Testis (tissue), 3 donors: ENCODE data around the gene NBEAL1. TPM values are rescaled to one million over a fixed set of nuclear protein-coding genes. Genes with fewer than 3 reads are reported as not detected.
"Not testable (repeated sequence)": the region's sequence is repeated elsewhere in the genome, so short reads cannot be mapped to it uniquely, and the experiment has no call there.

Source experiments
- DNase-seq: peaks from one replicate; pipeline ENCODE4 v3.0.0-alpha.2; 2019
- H3K27ac ChIP-seq, 2 donors: fragments of 200-600 bp; sonication (generic); one replicate each; pipeline ENCODE4 v1.5.1; 2019
- H3K27me3 ChIP-seq: fragments of 200-600 bp; sonication (generic); one replicate; pipeline ENCODE4 v1.5.1; 2019
- H3K36me3 ChIP-seq: fragments of 200-600 bp; sonication (generic); one replicate; pipeline ENCODE4 v1.5.1; 2017; ENCODE audit warnings: low read depth; ENCODE audit errors: missing control alignments
- H3K4me1 ChIP-seq: fragments of 200-600 bp; sonication (generic); one replicate; pipeline ENCODE4 v1.5.1; 2019
- H3K4me3 ChIP-seq, 2 donors: fragments of 200-600 bp; sonication (generic); one replicate each; pipeline ENCODE4 v1.5.1; 2017 to 2019
- H3K9me3 ChIP-seq: fragments of 200-600 bp; sonication (generic); one replicate; pipeline ENCODE4 v1.5.1; 2017
- CTCF ChIP-seq, 3 experiments: fragments of 450-650 bp in 2 of 3; fragments of 200-600 bp in 1 of 3; sonication (generic) in 1 of 3; IDR thresholded peaks; one replicate each; pipeline ENCODE4 v1.5.1; 2016 to 2019; ENCODE audit warnings: antibody characterized with exemption in 3 of 3, mild to moderate bottlenecking in 2 of 3, moderate library complexity in 1 of 3
- POLR2A ChIP-seq: fragments of 450-650 bp; IDR thresholded peaks from one replicate; pipeline ENCODE4 v1.6.1; 2017; ENCODE audit warnings: antibody characterized with exemption, mild to moderate bottlenecking, moderate library complexity
- WGBS, 2 donors: methylation state at CpG; one replicate each; pipeline ENCODE4 v1.1.5; 2018; 5-methylcytosine and 5-hydroxymethylcytosine counted together
- intact Hi-C: fragments of 100-400 bp; cut with DNase I; formaldehyde crosslinking; loops from one replicate; pipeline ENCODE4 v1.15.1; 2023; ENCODE audit warnings: low total_unique reads
- polyA plus RNA-seq: library from polyadenylated mRNA; stranded (reverse); fragments of 350-450 nt; fragmentation: Illumina TruSeq; extraction: RNeasy Lipid Tissue Mini Kit (QIAGEN cat#74804); gene quantifications from one replicate; pipeline ENCODE4 v1.2.3, GENCODE V29; 2014; ENCODE audit warnings: low read depth, low replicate concordance; ENCODE audit not compliant: insufficient read depth
- total RNA-seq, 2 donors: library from RNA; depleted of rRNA; stranded (reverse); fragments of >200 nt; gene quantifications; one replicate each; pipeline ENCODE4 v1.2.3, GENCODE V29; 2016

The NBEAL1 gene
- total and polyA plus RNA-seq, 3 donors from 2014 or later, result 7.6 to 43.0 (median 37.0) TPM

- no peak overlapping the region for H3K4me3 ChIP-seq
- H3K36me3 ChIP-seq, result no peaks in the 10 kb centered on the region
Measured at GRCh38 chr2:203104273-203104672, 89.6 kb downstream of the NBEAL1 start.

GRCh38 chr2:203105996-203106395, 91.3 kb downstream of the NBEAL1 start:
- Histone ChIP-seq H3K36me3 (no peaks in the 10 kb centered on the region), H3K4me3 (no peak overlapping the region), H3K9me3 (no peaks in the 10 kb centered on the region), H3K27ac (peak overlapping the region in 1 of 2 donors; percentile 32), H3K4me1 (no peaks in the 10 kb centered on the region), H3K27me3 (no peaks in the 10 kb centered on the region)
- TF ChIP-seq POLR2A (no peak), CTCF (IDR thresholded peaks at IDR 0.05) (no peak)
- DNase-seq, result no peak
- intact Hi-C loops, result no loop called here

More at GRCh38 chr2:203104273-203104672, 89.6 kb downstream of the NBEAL1 start:
- DNase-seq, result no peak
- no peaks in the 10 kb centered on the region for H3K9me3 ChIP-seq
- intact Hi-C loops, result no loop called here
- H3K27ac ChIP-seq, result no peak overlapping the region
- H3K4me1 ChIP-seq, result no peaks in the 10 kb centered on the region
- TF ChIP-seq POLR2A, result no peak
- no peak for TF ChIP-seq CTCF (IDR thresholded peaks at IDR 0.05)
- no peaks in the 10 kb centered on the region for H3K27me3 ChIP-seq

- intact Hi-C loops, result not testable (repeated sequence)
- WGBS, 2 donors, result 65 to 73% methylated on average over 4 of the region's 4 CpGs
Measured at GRCh38 chr2:203110496-203110895, 95.8 kb downstream of the NBEAL1 start.

GRCh38 chr2:203112342-203112741, 97.7 kb downstream of the NBEAL1 start:
- Histone ChIP-seq H3K27ac (no peak overlapping the region), H3K27me3 (no peaks in the 10 kb centered on the region), H3K4me3 (no peak overlapping the region), H3K36me3 (no peaks in the 10 kb centered on the region), H3K9me3 (no peaks in the 10 kb centered on the region), H3K4me1 (no peaks in the 10 kb centered on the region)
- intact Hi-C loops, result no loop called here
- WGBS, 2 donors, result 91 to 92% methylated on average over 2 of the region's 2 CpGs
- no peak for DNase-seq
- TF ChIP-seq CTCF (IDR thresholded peaks at IDR 0.05), result no peak

More at GRCh38 chr2:203110496-203110895, 95.8 kb downstream of the NBEAL1 start:
- H3K4me1 ChIP-seq, DNase-seq, H3K4me3 ChIP-seq, H3K9me3 ChIP-seq, H3K36me3 ChIP-seq, H3K27ac ChIP-seq, H3K27me3 ChIP-seq: not testable (repeated sequence)

- H3K27ac ChIP-seq, H3K4me1 ChIP-seq, DNase-seq, H3K27me3 ChIP-seq, intact Hi-C loops, H3K9me3 ChIP-seq, H3K36me3 ChIP-seq, H3K4me3 ChIP-seq: not testable (repeated sequence)
- 91 to 98% methylated on average over 7 of the region's 7 CpGs for WGBS, 2 donors
Measured at GRCh38 chr2:203115201-203115700, 100.6 kb downstream of the NBEAL1 start.

- Histone ChIP-seq H3K9me3 (no peaks in the 10 kb centered on the region), H3K27me3 (no peaks in the 10 kb centered on the region), H3K4me3 (no peak overlapping the region), H3K27ac (no peak overlapping the region), H3K4me1 (no peaks in the 10 kb centered on the region), H3K36me3 (no peaks in the 10 kb centered on the region)
- 71 to 76% methylated on average over 1 of the region's 1 CpG for WGBS, 2 donors
- DNase-seq, result no peak
- intact Hi-C loops, result no loop called here
- TF ChIP-seq CTCF (IDR thresholded peaks at IDR 0.05) (no peak), POLR2A (no peak)
Measured at GRCh38 chr2:203122317-203122986, 107.8 kb downstream of the NBEAL1 start.
